K562 treated with DMSO at 1 percent for 48 hours (cell line): ENCODE results near the gene MIER3. TPM values are rescaled to one million over a fixed set of nuclear protein-coding genes. Genes with fewer than 3 reads are reported as not detected.

ENCODE experiments used
- total RNA-seq: library from RNA; unstranded; fragments of 300-600 nt; gene quantifications from 2 replicates; pipeline ENCODE4 v1.2.3, GENCODE V29; 2022; ENCODE audit warnings: low replicate concordance; ENCODE audit errors: extremely low read depth

Gene MIER3
- not detected in 2 replicates for total RNA-seq

GRCh38 chr5:56951946-56952691, at the start of gene MIER3:
MIER3 (minus strand) TSS chr5:56952123; CDS start chr5:56952102, 21 bp downstream.

GRCh38 chr5:56909294-56910209, 42.4 kb downstream of the MIER3 start, which contains the start of gene SETD9:
SETD9 (plus strand) TSS chr5:56909596; CDS start chr5:56909646, 50 bp downstream.

Other genes starting within 250 kb of the MIER3 start
- gene MAP3K1, start 136.6 kb downstream of the MIER3 start, total RNA-seq, result not detected in 2 replicates
- gene SETD9, start 42.5 kb downstream of the MIER3 start, total RNA-seq, result not detected in 2 replicates
- gene GPBP1, start 221.9 kb upstream of the MIER3 start, total RNA-seq, result not detected in 2 replicates